NAMALWA (cell line): ENCODE measurements around the gene TULP4.
"Not testable (repeated sequence)": the region's sequence is repeated elsewhere in the genome, so short reads cannot be mapped to it uniquely, and the experiment has no call there.

ENCODE experiments used
- DNase-seq: peaks from one replicate; pipeline ENCODE4 v3.0.0-alpha.2; 2015; ENCODE audit warnings: low spot score

Gene TULP4

DNA sequence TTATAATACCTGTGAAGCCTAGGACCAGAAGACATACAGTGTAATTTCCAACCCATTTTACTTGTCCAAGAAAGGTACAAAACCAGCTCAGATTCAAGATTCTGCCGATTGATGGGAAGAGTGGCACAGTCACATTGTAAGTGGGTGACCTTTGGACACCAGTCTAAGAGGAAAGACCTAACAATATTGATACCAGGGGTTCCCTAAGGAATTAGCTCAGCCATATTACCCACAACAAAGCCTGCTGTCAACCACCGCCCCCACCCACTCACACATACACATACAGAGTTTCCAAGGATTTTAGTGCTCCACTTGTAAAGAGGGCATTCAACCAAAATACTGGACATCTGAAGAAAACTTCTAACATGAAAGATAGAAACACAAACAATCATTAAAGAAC is 219.7 kb downstream of the TULP4 start:
- DNase-seq: no peak

DNA sequence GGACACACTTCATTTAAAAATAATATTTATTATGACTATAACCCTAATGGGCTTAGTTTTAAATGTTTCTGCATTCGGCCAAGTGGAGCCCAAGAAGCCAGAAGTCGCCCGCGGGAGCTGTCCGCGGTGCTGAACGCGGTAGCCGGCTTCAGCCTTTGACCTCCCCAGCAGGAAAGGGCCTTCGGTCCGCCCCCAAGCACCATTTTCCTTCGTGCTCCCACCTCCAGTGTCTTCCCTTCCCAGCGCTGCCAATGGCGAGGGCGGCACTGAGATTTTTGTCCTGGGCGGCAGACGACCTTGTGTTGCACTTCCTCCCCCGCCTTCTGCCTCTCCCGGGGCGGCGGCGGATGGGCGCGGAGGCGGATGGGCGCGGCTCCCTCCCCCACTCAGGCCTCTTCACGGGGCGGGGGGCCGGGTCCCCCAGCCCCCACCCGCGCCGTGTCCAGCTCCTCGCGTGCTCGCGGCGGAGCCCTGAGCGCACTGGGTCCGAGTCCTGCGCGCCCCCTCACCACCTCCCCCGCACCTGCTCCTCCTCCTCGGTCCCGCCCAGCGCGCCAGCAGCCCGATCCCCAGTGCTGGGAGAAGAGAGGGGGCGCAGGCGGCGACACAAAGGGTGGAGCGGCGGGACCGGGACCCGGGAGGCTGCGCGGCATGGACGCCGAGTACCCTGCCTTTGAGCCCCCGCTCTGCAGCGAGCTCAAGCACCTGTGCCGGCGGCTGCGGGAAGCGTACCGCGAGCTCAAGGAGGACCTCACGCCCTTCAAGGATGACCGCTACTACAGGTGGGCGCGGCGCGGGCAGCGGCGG is 224.0 kb downstream of the TULP4 start:
- DNase-seq: peak; percentile 43

DNA sequence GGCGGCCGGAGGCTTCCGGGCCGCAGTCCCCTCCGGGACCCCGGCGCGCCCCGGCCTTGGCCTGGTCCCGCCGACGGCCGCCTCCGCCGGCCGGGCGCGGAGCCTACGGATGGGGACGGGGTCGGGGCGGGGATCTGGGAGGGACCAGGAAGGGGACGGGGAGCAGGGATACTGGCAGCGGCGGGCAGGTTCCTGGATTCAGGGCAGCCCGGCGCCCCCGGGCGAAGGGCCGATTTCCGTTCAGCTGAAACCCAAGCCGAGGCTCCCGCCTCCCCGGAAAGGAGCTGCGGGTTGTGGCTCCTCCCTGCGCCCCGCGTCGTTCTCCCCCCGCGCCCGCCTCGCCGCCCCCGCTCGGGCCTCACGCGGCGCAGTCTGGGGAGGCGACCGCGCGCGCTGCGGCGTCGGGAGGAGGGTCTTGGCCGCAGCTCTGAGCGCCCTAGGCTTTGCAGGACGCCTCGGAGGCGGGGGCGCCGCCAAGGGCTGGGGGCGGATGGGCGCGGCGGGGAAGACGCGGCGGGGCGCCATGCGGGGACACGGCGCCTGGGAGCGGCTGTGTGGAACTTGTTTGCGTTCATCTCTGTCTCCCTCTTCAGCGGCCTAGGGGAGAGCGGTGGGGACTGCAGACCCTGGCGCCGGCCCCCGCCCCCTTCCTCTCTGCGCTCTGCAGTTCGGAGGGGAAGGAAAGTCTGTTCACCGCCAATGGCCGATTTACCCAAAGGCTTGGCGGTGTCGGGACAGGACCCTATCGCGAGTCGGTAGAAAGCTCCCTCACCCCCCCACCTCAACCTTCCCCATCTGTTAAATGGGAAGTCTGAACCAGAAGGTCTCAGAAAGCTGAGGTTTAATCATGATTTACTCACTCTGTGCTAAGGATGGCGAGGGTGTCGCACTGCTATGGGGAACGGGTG is 224.9 kb downstream of the TULP4 start:
- no peak for DNase-seq

GRCh38 chr6:158538741-158539140 is 226.5 kb downstream of the TULP4 start:
- no peak for DNase-seq

DNA sequence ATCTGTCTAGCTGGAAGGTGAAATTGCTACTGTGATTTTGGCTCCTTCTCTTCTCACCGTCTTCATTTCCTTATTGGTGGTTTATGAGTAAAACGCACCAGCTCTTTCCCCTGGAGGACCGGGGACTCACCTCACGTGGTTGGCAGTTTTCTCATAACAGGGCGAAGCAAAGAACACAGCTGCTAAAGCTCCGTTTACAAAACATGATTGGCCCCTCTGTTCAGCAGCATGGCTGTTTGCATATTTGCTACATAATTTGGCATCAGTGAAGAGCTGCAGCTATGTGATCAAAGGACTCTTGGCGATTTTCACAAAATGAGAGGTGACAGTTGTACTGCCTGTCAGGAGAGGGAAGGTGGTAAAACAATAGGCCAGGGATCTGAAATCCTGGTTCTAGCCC is 227.1 kb downstream of the TULP4 start:
- DNase-seq: no peak

DNA sequence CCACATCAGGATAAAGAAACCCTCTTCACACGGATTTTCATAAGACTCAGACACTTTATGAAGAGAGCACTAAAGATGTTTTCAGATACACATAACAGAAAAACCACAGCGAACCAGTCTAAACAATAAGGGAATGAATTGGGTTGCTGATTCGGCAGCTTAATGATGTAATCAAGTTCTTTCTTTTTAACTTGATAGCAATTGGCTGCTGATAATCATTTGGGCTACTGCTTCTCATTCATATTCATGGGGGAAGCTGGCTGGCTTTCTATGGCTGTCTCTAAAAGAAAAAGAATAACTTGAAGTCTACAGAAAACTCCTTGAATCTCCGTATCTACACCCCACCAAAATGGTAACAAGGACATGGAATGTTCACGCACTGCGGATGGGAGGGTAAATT is 227.6 kb downstream of the TULP4 start:
- DNase-seq: no peak

- DNase-seq: no peak
Measured at GRCh38 chr6:158543606-158544185, 231.4 kb downstream of the TULP4 start.

DNA sequence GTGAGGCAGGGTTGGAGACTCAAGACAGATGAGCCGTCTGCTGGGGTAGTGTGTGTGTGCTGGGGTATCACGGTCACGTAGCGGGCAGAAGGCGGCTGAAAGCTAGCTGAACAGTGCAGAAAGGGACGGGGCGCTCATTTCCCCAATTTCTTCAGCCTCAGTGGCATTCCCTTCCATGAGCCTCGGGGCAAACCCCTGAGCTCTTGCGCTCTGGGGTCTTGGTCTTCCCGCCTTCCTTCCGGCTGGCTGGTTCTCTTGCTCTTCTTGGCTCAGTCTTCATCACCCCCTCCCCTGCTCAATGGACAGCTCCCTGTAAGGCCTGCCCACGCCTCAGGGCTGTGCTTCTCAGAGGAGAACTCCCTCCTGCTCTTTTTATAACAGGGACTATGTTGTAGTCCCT is 232.2 kb downstream of the TULP4 start:
- no peak for DNase-seq

- DNase-seq: no peak
Measured at GRCh38 chr6:158545043-158545966, 233.0 kb downstream of the TULP4 start.

DNA sequence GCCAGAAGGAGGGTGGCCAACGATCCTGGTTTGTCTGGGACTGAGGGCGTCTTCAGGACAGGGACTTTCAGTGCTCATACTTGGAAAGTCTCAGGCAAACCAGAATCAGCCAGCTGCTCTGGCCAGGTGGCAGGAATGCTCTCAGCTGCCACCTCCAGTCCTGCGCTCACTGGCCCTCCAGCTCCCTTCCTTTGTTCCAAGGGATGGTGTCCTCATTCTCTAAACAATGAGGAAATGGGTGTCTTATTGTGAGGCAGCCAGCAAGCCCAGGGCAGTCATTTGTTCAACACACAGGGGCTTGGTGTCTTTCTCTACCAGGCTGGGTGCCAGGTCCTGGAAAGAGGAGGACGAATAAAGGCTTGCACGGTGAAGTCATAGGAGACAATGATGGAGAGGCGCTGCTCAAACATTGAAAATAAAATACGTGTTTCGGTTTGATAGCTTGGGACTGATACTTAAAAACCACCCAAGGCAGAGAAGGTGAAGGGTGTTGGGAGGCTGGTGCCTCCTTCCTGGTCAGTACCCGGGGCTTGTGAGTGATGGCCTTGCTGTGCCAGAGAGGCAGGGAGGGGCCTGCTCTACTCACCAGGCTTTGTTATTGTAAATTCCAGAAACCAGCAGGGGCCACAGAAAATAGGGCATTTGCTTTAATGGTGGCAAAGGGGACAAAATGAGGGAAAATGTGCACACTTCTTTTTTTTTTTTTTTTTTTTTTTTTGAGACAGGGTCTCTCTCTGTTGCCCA is 236.3 kb downstream of the TULP4 start:
- no peak for DNase-seq

DNA sequence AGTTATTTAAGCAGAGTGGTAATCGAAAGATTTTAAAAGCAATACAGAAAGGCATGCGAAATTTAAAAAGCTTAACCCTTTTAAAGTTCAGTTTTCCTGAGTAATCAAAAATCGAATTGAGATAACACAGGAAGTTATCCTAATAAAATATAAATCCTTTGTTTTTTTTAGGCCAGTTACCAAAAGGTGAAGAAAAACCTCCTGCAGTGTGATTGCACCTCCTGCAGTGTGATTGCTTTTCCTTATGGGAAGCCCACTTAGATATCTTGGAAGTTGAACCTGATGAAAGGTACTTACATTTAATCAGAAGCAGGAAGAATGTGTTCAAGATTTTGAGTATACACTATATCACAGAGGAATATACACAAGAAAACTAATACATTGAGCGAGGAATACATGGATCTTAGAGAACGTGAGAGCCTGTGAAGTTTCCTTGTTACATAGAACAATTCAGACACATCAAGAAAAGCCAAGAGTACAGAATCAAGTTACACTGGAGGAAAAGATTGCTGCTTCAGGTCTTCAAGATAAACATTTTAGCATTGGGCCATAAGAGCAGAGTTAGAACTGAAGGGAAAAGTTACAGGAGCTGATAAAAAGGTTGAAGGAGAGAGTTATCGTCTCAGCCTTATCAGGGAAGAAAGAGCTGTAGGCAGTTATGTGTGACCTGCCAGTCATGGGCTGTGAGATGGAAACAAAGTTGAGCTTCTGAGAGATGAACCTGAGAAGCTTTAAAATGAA is 240.0 kb downstream of the TULP4 start:
- DNase-seq: no peak

DNA sequence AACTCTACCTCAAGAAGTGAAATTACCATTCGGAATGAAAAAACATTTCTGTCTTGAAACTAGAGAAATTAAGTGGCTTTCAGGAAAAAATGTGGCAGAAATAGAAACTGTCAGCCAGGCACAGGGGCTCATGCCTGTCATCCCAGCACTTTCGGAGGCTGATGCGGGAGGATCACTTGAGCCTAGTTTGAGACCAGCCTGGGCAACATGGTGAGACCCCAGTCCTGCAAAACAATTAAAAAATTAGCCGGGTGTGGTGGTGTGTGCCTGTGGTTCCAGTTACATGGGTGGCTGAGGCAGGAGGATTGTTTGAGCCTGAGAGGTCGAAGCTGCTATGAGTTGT is 240.5 kb downstream of the TULP4 start:
- DNase-seq: no peak

GRCh38 chr6:158554611-158555361 is 242.5 kb downstream of the TULP4 start:
- no peak for DNase-seq

GRCh38 chr6:158556113-158556512 is 243.8 kb downstream of the TULP4 start:
- no peak for DNase-seq

- not testable (repeated sequence) for DNase-seq
Measured at GRCh38 chr6:158557110-158557509, 244.8 kb downstream of the TULP4 start.

- no peak for DNase-seq
Measured at GRCh38 chr6:158557927-158558326, 245.7 kb downstream of the TULP4 start.

GRCh38 chr6:158558415-158559306 is 246.4 kb downstream of the TULP4 start:
- DNase-seq: no peak

DNA sequence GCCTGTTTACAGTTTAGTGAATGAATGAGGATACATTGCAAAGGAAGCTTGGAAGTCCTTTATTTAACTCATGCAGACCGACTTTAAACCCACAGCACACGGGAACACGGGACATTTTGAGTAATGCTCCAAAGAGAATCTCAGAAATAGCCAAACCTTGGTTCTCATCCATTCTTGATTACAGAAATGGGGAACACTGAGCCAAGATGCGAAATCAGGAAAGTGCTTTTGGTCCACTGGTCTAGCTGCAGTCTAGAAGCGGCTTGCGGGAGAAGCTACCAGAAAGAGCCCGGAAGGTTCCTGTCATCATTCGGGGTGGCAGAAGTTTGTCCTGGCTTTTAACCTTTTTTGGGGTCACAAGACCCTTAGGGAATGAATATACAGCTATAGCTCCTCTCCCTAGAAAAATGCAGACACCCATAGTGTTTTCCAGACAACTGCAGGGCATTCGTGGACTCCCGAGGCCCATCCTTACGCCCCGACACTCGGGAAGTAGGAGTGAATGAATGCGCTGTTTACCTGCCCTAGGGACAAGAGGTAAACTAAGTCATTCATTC is 247.2 kb downstream of the TULP4 start:
- DNase-seq: peak; percentile 10
